Measurements from ENCODE around the gene CSH1. TPM values are rescaled to one million over a fixed set of nuclear protein-coding genes. Genes with fewer than 3 reads are reported as not detected.
"Not testable (repeated sequence)": the region's sequence is repeated elsewhere in the genome, so short reads cannot be mapped to it uniquely, and the experiment has no call there.

CSH1 gene
- total RNA-seq, 1 donor from 2014 or later = not detected

DNA sequence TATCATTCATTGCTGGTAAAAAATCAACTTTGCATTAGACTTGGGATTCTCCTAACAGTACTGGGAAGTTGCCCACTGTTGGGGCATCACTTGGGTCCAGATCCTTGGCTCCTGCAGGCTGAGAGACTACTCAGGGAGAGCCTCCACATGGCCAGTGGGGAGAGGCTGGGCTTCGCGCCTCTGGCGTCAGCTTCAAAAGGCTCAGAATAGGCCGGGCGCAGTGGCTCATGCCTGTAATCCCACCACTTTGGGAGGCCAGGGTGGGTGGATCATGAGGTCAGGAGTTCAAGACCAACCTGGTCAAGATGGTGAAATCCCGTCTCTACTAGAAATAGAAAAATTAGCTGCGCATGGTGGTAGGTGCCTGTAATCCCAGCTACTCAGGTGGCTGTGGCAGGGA lies 18.1 kb upstream of the CSH1 start:
- TF ChIP-seq, protein P1, sequence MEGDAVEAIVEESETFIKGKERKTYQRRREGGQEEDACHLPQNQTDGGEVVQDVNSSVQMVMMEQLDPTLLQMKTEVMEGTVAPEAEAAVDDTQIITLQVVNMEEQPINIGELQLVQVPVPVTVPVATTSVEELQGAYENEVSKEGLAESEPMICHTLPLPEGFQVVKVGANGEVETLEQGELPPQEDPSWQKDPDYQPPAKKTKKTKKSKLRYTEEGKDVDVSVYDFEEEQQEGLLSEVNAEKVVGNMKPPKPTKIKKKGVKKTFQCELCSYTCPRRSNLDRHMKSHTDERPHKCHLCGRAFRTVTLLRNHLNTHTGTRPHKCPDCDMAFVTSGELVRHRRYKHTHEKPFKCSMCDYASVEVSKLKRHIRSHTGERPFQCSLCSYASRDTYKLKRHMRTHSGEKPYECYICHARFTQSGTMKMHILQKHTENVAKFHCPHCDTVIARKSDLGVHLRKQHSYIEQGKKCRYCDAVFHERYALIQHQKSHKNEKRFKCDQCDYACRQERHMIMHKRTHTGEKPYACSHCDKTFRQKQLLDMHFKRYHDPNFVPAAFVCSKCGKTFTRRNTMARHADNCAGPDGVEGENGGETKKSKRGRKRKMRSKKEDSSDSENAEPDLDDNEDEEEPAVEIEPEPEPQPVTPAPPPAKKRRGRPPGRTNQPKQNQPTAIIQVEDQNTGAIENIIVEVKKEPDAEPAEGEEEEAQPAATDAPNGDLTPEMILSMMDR (IDR thresholded peaks at IDR 0.05; ENCODE audit: unreplicated experiment) = no peak
- H3K27ac Mint-ChIP-seq (ENCODE audit: unreplicated experiment) = no peak overlapping the region
- no peak for DNase-seq (ENCODE audit: low spot score)
- H3K4me3 Mint-ChIP-seq (ENCODE audit: unreplicated experiment) = no peak overlapping the region
- no peaks in the 10 kb centered on the region for H3K9me3 Mint-ChIP-seq (ENCODE audit: unreplicated experiment)
- H3K36me3 Mint-ChIP-seq (ENCODE audit: low read depth, unreplicated experiment) = no peaks in the 10 kb centered on the region
- H3K27me3 Mint-ChIP-seq (ENCODE audit: unreplicated experiment) = peaks cover 8% of the 10 kb centered on the region
- peaks cover 6% of the 10 kb centered on the region for H3K4me1 Mint-ChIP-seq (ENCODE audit: unreplicated experiment)

DNA sequence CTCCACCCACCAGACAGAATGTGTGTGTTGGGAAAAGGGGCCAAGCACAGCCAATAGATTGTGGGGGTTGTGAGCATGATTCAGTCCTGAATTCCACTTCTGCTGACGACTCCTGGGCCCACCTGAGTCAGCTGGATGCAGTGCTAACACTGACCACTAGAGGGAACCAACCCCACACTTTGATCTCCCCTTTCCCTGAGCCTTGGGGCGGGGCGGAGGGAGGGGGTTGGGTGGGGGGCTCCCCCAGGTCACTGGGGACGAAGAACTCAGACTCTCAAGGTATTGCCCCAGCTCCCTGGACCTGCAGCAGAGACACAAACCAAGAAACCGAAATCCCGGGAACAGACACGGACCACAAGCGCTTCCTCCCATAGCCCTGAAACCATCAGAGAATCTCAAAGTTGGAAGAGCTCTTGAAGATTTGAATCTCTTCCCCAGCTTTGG lies 15.3 kb upstream of the CSH1 start:
- no peaks in the 10 kb centered on the region for H3K4me1 Mint-ChIP-seq (ENCODE audit: unreplicated experiment)
- no peak overlapping the region for H3K4me3 Mint-ChIP-seq (ENCODE audit: unreplicated experiment)
- DNase-seq (ENCODE audit: low spot score) = peak; percentile 60
- peaks cover 8% of the 10 kb centered on the region for H3K27me3 Mint-ChIP-seq (ENCODE audit: unreplicated experiment)
- TF ChIP-seq, protein P1 (IDR thresholded peaks at IDR 0.05; ENCODE audit: unreplicated experiment) = peak; percentile 90
- H3K9me3 Mint-ChIP-seq (ENCODE audit: unreplicated experiment) = no peaks in the 10 kb centered on the region
- no peaks in the 10 kb centered on the region for H3K36me3 Mint-ChIP-seq (ENCODE audit: low read depth, unreplicated experiment)
- no peak overlapping the region for H3K27ac Mint-ChIP-seq (ENCODE audit: unreplicated experiment)

DNA sequence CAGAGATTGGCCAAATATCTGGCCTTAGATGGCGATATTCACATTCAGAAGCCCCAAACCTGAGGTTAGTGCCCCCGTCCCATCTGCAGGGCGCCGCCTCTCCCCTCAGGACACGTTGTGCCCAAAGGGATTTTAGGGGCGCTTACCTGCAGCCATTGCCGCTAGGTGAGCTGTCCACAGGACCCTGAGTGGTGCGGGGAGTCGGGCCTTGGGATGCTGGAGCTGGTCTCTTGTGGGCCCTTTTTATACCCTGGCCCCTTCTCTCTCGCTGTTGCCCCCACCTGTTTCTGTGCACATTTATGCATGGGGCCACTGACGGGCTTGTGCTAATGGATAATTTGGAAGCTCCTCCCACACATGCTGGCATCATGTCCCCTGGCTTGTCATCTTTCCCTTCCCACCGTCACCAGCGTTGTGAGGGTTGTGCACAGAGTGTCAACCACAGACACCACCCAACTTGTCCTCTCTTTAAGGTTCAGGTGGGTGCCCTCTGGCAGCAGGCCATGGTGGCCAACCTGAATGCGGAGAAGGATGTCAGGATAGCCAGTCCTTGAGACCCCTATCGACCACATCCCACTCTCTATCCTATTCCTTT lies 14.8 kb upstream of the CSH1 start, which contains the start of gene CSHL1:
CSHL1 (minus strand) TSS at position 218 of the 595 bp plus-strand sequence; CDS start at position 156, 62 bp downstream.
- Mint-ChIP-seq H3K27me3 (ENCODE audit: unreplicated experiment) (peaks cover 5% of the 10 kb centered on the region), H3K27ac (ENCODE audit: unreplicated experiment) (no peak within 1 kb of the TSS), H3K4me3 (ENCODE audit: unreplicated experiment) (peak within 1 kb of the TSS; percentile 7), H3K36me3 (ENCODE audit: low read depth, unreplicated experiment) (no peaks in the 10 kb centered on the region), H3K4me1 (ENCODE audit: unreplicated experiment) (no peaks in the 10 kb centered on the region), H3K9me3 (ENCODE audit: unreplicated experiment) (no peaks in the 10 kb centered on the region)
- no peak for DNase-seq (ENCODE audit: low spot score)
- TF ChIP-seq, protein P1 (IDR thresholded peaks at IDR 0.05; ENCODE audit: unreplicated experiment) = no peak

DNA sequence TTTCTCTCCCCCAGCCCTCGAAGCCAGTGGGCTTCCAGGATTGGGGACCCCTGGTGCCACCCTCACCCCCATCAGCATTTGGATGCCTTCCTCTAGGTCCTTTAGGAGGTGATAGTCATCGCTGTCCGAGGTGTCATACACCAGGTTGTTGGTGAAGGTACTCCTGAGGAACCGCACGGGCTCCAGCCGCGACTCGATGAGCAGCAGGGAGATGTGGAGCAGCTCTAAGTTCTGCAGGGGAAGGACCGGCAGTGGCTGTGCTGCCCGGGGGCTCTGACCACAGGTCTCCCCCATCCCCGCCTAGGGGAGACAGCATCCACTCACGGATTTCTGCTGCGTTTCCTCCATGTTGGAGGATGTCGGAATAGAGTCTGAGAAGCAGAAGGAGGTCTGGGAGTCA lies 13.7 kb upstream of the CSH1 start:
- no peak for DNase-seq (ENCODE audit: low spot score)
- Mint-ChIP-seq H3K36me3 (ENCODE audit: low read depth, unreplicated experiment) (no peaks in the 10 kb centered on the region), H3K4me1 (ENCODE audit: unreplicated experiment) (no peaks in the 10 kb centered on the region), H3K9me3 (ENCODE audit: unreplicated experiment) (no peaks in the 10 kb centered on the region), H3K4me3 (ENCODE audit: unreplicated experiment) (no peak overlapping the region), H3K27ac (ENCODE audit: unreplicated experiment) (no peak overlapping the region), H3K27me3 (ENCODE audit: unreplicated experiment) (peaks cover 5% of the 10 kb centered on the region)
- TF ChIP-seq, protein P1 (IDR thresholded peaks at IDR 0.05; ENCODE audit: unreplicated experiment) = no peak

DNA sequence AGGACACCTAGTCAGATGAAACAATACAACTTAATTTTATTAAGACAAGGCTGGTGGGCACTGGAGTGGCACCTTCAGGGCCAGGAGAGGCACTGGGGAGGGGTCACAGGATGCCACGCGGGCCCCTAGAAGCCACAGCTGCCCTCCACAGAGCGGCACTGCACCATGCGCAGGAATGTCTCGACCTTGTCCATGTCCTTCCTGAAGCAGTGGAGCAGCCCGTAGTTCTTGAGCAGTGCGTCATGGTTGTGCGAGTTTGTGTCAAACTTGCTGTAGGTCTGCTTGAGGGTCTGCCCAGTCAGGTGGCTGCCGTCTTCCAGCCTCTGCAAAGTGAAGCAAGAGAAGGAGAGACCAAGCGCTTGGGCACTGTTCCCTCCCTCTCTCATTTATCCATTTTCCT lies 13.2 kb upstream of the CSH1 start:
- H3K36me3 Mint-ChIP-seq (ENCODE audit: low read depth, unreplicated experiment); H3K9me3 Mint-ChIP-seq (ENCODE audit: unreplicated experiment): not testable (repeated sequence)

More for the DNA sequence above, 13.2 kb upstream of the CSH1 start:
- H3K27ac Mint-ChIP-seq (ENCODE audit: unreplicated experiment); DNase-seq (ENCODE audit: low spot score); H3K27me3 Mint-ChIP-seq (ENCODE audit: unreplicated experiment); H3K4me1 Mint-ChIP-seq (ENCODE audit: unreplicated experiment); H3K4me3 Mint-ChIP-seq (ENCODE audit: unreplicated experiment): not testable (repeated sequence)
